Mesenchymal stem cell (in vitro differentiated cells and primary cell): ENCODE results near the gene LAP3.

ENCODE experiments used
- DNase-seq: peaks from one replicate; pipeline ENCODE4 v3.0.0-alpha.2; 2013
- H2AFZ ChIP-seq: one replicate; pipeline ENCODE4 v1.6.1; 2013; ENCODE audit warnings: low read depth, mild to moderate bottlenecking, control low read depth, inconsistent platforms, low read length, moderate library complexity
- H2AK5ac ChIP-seq: 2 replicates; pipeline ENCODE4 v1.6.1; 2013; ENCODE audit warnings: low read length, moderate library complexity, mild to moderate bottlenecking, inconsistent platforms; ENCODE audit not compliant: severe bottlenecking
- H2BK120ac ChIP-seq: one replicate; pipeline ENCODE4 v1.6.1; 2013; ENCODE audit warnings: low read depth, mild to moderate bottlenecking, inconsistent platforms, low read length, moderate library complexity
- H2BK12ac ChIP-seq, 2 experiments: one replicate each; pipeline ENCODE4 v1.6.1; 2013; ENCODE audit warnings: inconsistent platforms in 2 of 2, low read length in 2 of 2, mild to moderate bottlenecking in 2 of 2, moderate library complexity in 2 of 2, control low read depth in 1 of 2
- H2BK15ac ChIP-seq: one replicate; pipeline ENCODE4 v1.6.1; 2013; ENCODE audit warnings: mild to moderate bottlenecking, low read depth, inconsistent platforms; ENCODE audit not compliant: poor library complexity, severe bottlenecking
- H2BK5ac ChIP-seq: 2 replicates; pipeline ENCODE4 v1.6.1; 2013; ENCODE audit warnings: low read depth, mild to moderate bottlenecking, low read length, control low read depth, inconsistent platforms; ENCODE audit not compliant: poor library complexity, severe bottlenecking
- H3K14ac ChIP-seq, 2 experiments: one replicate each; pipeline ENCODE4 v1.6.1; 2013; ENCODE audit warnings: inconsistent platforms in 2 of 2, low read length in 2 of 2, control low read depth in 1 of 2, mild to moderate bottlenecking in 1 of 2, moderate library complexity in 1 of 2
- H3K18ac ChIP-seq, 2 experiments: one replicate each; pipeline ENCODE4 v1.6.1; 2013; ENCODE audit warnings: inconsistent platforms in 2 of 2, low read length in 2 of 2, control low read depth in 1 of 2, low read depth in 1 of 2, mild to moderate bottlenecking in 1 of 2
- H3K23ac ChIP-seq, 2 experiments: one replicate each; pipeline ENCODE4 v1.6.1; 2013; ENCODE audit warnings: inconsistent platforms in 2 of 2, low read length in 2 of 2, mild to moderate bottlenecking in 2 of 2, moderate library complexity in 2 of 2, control low read depth in 1 of 2
- H3K27ac ChIP-seq: 2 replicates; pipeline ENCODE4 v1.5.1; 2013; ENCODE audit warnings: mild to moderate bottlenecking, moderate library complexity, low read length, control low read depth, inconsistent platforms; ENCODE audit not compliant: poor library complexity, severe bottlenecking
- H3K27me3 ChIP-seq, 2 experiments: 2 replicates each; pipeline versions ENCODE4 v1.6.1 to v1.7.0; 2013; ENCODE audit warnings: low read length in 2 of 2, mild to moderate bottlenecking in 2 of 2, moderate library complexity in 2 of 2, control low read depth in 1 of 2, inconsistent platforms in 1 of 2; ENCODE audit not compliant: control insufficient read depth in 1 of 2, insufficient read depth in 1 of 2
- H3K36me3 ChIP-seq, 2 experiments: 2 replicates each; pipeline versions ENCODE4 v1.6.1 to v1.7.0; 2013; ENCODE audit warnings: low read length in 2 of 2, control low read depth in 1 of 2, inconsistent platforms in 1 of 2, low read depth in 1 of 2, mild to moderate bottlenecking in 1 of 2; ENCODE audit not compliant: insufficient read depth in 2 of 2, control insufficient read depth in 1 of 2
- H3K4ac ChIP-seq, 2 experiments: one replicate each; pipeline ENCODE4 v1.6.1; 2013; ENCODE audit warnings: inconsistent platforms in 2 of 2, low read length in 2 of 2, mild to moderate bottlenecking in 2 of 2, moderate library complexity in 2 of 2, control low read depth in 1 of 2, low read depth in 1 of 2
- H3K4me1 ChIP-seq: 2 replicates; pipeline ENCODE4 v1.6.1; 2013; ENCODE audit warnings: low read depth, low read length, control low read depth; ENCODE audit not compliant: control insufficient read depth, insufficient read depth
- H3K4me2 ChIP-seq: 2 replicates; pipeline ENCODE4 v1.6.1; 2013; ENCODE audit warnings: low read length, mild to moderate bottlenecking, inconsistent platforms; ENCODE audit not compliant: poor library complexity, severe bottlenecking
- H3K4me3 ChIP-seq, 2 experiments: 2 replicates each; pipeline versions ENCODE4 v1.5.1 to v1.7.0; 2013; ENCODE audit warnings: low read length in 2 of 2, mild to moderate bottlenecking in 2 of 2, control low read depth in 1 of 2, low read depth in 1 of 2; ENCODE audit not compliant: insufficient read depth in 1 of 2
- H3K79me1 ChIP-seq: replicated peaks from 2 replicates; pipeline ENCODE4 v1.6.1; 2013; ENCODE audit warnings: mild to moderate bottlenecking, control low read depth, low read length, inconsistent platforms; ENCODE audit not compliant: poor library complexity, severe bottlenecking
- H3K9ac ChIP-seq: 2 replicates; pipeline ENCODE4 v1.7.0; 2013; ENCODE audit warnings: mild to moderate bottlenecking, low read length, moderate library complexity
- H3K9me3 ChIP-seq: 2 replicates; pipeline ENCODE4 v1.7.0; 2013; ENCODE audit warnings: mild to moderate bottlenecking, low read length; ENCODE audit not compliant: control insufficient read depth
- H4K8ac ChIP-seq: one replicate; pipeline ENCODE4 v1.6.1; 2013; ENCODE audit warnings: inconsistent platforms, mild to moderate bottlenecking, low read length, moderate library complexity
- H4K91ac ChIP-seq: one replicate; pipeline ENCODE4 v1.6.1; 2013; ENCODE audit warnings: mild to moderate bottlenecking, low read length, inconsistent platforms
- WGBS: methylation state at CpG from one replicate; pipeline ENCODE4 v1.1.7; 2013; ENCODE audit warnings: mixed read lengths; 5-methylcytosine and 5-hydroxymethylcytosine counted together

LAP3 gene

GRCh38 chr4:17646693-17647092 is 69.7 kb downstream of the LAP3 start:
- Histone ChIP-seq H2BK15ac (no peak overlapping the region), H3K14ac (no peak overlapping the region), H3K9ac (no peak overlapping the region), H3K18ac (no peak overlapping the region), H3K79me1 (no peaks in the 10 kb centered on the region), H2BK5ac (no peak overlapping the region), H4K91ac (no peak overlapping the region), H3K4ac (no peak overlapping the region), H2AK5ac (no peak overlapping the region), H3K36me3 (peaks cover 5 to 7% of the 10 kb centered on the region in 2 experiments), H3K9me3 (peaks cover 9% of the 10 kb centered on the region), H2BK12ac (no peak overlapping the region), H4K8ac (no peak overlapping the region), H2AFZ (no peak overlapping the region), H3K23ac (no peak overlapping the region), H3K4me1 (no peaks in the 10 kb centered on the region), H3K27me3 (no peaks in the 10 kb centered on the region), H3K4me3 (no peak overlapping the region), H2BK120ac (no peak overlapping the region), H3K27ac (no peak overlapping the region), H3K4me2 (no peak overlapping the region)
- DNase-seq: no peak
- WGBS: 89% methylated on average over 3 of the region's 3 CpGs

- no peak overlapping the region for H2AK5ac ChIP-seq
- no peak overlapping the region for H3K9ac ChIP-seq
- H3K4ac ChIP-seq: no peak overlapping the region
- H3K4me3 ChIP-seq: no peak overlapping the region
- H3K4me2 ChIP-seq: no peak overlapping the region
- no peak overlapping the region for H2BK5ac ChIP-seq
- H3K23ac ChIP-seq: no peak overlapping the region
- H3K27ac ChIP-seq: no peak overlapping the region
- H3K4me1 ChIP-seq: no peaks in the 10 kb centered on the region
- no peaks in the 10 kb centered on the region for H3K79me1 ChIP-seq
- H4K91ac ChIP-seq: no peak overlapping the region
- H2BK12ac ChIP-seq: no peak overlapping the region
- H3K14ac ChIP-seq: no peak overlapping the region
- H3K27me3 ChIP-seq: no peaks in the 10 kb centered on the region
- no peak overlapping the region for H3K18ac ChIP-seq
- H3K9me3 ChIP-seq: peaks cover 8% of the 10 kb centered on the region
- 84% methylated on average over 8 of the region's 9 CpGs for WGBS
- no peak for DNase-seq
- no peak overlapping the region for H2BK120ac ChIP-seq
- H2AFZ ChIP-seq: no peak overlapping the region
- H3K36me3 ChIP-seq: peaks cover 1 to 4% of the 10 kb centered on the region in 2 experiments
- no peak overlapping the region for H2BK15ac ChIP-seq
- H4K8ac ChIP-seq: no peak overlapping the region
Measured at GRCh38 chr4:17647176-17647806, 70.3 kb downstream of the LAP3 start.

GRCh38 chr4:17647927-17648326 is 70.9 kb downstream of the LAP3 start:
- Histone ChIP-seq H3K9me3 (peaks cover 2% of the 10 kb centered on the region), H3K18ac (no peak overlapping the region), H2BK5ac (no peak overlapping the region), H3K27me3 (no peaks in the 10 kb centered on the region), H3K27ac (no peak overlapping the region), H2BK12ac (no peak overlapping the region), H4K8ac (no peak overlapping the region), H3K36me3 (no peaks in the 10 kb centered on the region), H3K4me1 (no peaks in the 10 kb centered on the region), H3K23ac (no peak overlapping the region), H3K4me2 (no peak overlapping the region), H3K79me1 (no peaks in the 10 kb centered on the region), H3K9ac (no peak overlapping the region), H2BK120ac (no peak overlapping the region), H3K4me3 (no peak overlapping the region), H4K91ac (no peak overlapping the region), H2BK15ac (no peak overlapping the region), H3K4ac (no peak overlapping the region), H2AK5ac (no peak overlapping the region), H3K14ac (no peak overlapping the region), H2AFZ (no peak overlapping the region)
- 74% methylated on average over 5 of the region's 5 CpGs for WGBS
- no peak for DNase-seq

- 75% methylated on average over 1 of the region's 2 CpGs for WGBS
Measured at GRCh38 chr4:17650406-17650805, 73.4 kb downstream of the LAP3 start.

More at GRCh38 chr4:17650406-17650805, 73.4 kb downstream of the LAP3 start:
- no peak for DNase-seq
- H2AK5ac ChIP-seq: no peak overlapping the region
- no peak overlapping the region for H3K4me3 ChIP-seq
- no peak overlapping the region for H3K23ac ChIP-seq
- no peaks in the 10 kb centered on the region for H3K36me3 ChIP-seq
- no peak overlapping the region for H2BK120ac ChIP-seq
- H2BK12ac ChIP-seq: no peak overlapping the region
- no peak overlapping the region for H4K8ac ChIP-seq
- no peak overlapping the region for H4K91ac ChIP-seq
- no peak overlapping the region for H3K27ac ChIP-seq
- H3K14ac ChIP-seq: no peak overlapping the region
- no peaks in the 10 kb centered on the region for H3K4me1 ChIP-seq
- H2BK5ac ChIP-seq: no peak overlapping the region
- H2BK15ac ChIP-seq: no peak overlapping the region
- no peak overlapping the region for H3K4me2 ChIP-seq
- no peak overlapping the region for H3K18ac ChIP-seq
- no peaks in the 10 kb centered on the region for H3K9me3 ChIP-seq
- no peak overlapping the region for H3K9ac ChIP-seq
- peaks cover 3 to 4% of the 10 kb centered on the region in 2 experiments for H3K27me3 ChIP-seq
- H3K79me1 ChIP-seq: no peaks in the 10 kb centered on the region
- H2AFZ ChIP-seq: no peak overlapping the region
- H3K4ac ChIP-seq: no peak overlapping the region
